DMS53 treated with DMSO at 0.1 percent for 48 hours (cell line): Measurements from ENCODE around the gene DTNBP1.

ENCODE experiments used
- DNase-seq: peaks from one replicate; lab custom pipeline; 2025; ENCODE audit not compliant: unreplicated experiment; lab: John Stamatoyannopoulos, UW

Gene DTNBP1

GRCh38 chr6:15487262-15487661 is 175.6 kb downstream of the DTNBP1 start:
- DNase-seq = no peak

- no peak for DNase-seq
Measured at GRCh38 chr6:15485936-15486335, 176.9 kb downstream of the DTNBP1 start.

- DNase-seq = no peak
Measured at GRCh38 chr6:15484821-15485220, 178.0 kb downstream of the DTNBP1 start.

GRCh38 chr6:15484140-15484539 is 178.7 kb downstream of the DTNBP1 start:
- DNase-seq = no peak

- DNase-seq = no peak
Measured at GRCh38 chr6:15483060-15483459, 179.8 kb downstream of the DTNBP1 start.

GRCh38 chr6:15481390-15482291 is 181.2 kb downstream of the DTNBP1 start:
- DNase-seq = no peak

- DNase-seq = no peak
Measured at GRCh38 chr6:15480525-15480924, 182.3 kb downstream of the DTNBP1 start.

- DNase-seq = no peak
Measured at GRCh38 chr6:15479761-15480160, 183.1 kb downstream of the DTNBP1 start.

GRCh38 chr6:15477746-15478145 is 185.1 kb downstream of the DTNBP1 start:
- DNase-seq = no peak

- DNase-seq = no peak
Measured at GRCh38 chr6:15476631-15477380, 186.0 kb downstream of the DTNBP1 start.

- DNase-seq = no peak
Measured at GRCh38 chr6:15475872-15476271, 187.0 kb downstream of the DTNBP1 start.

- DNase-seq = no peak
Measured at GRCh38 chr6:15475261-15475660, 187.6 kb downstream of the DTNBP1 start.

- no peak for DNase-seq
Measured at GRCh38 chr6:15474196-15474595, 188.6 kb downstream of the DTNBP1 start.

- no peak for DNase-seq
Measured at GRCh38 chr6:15473741-15474161, 189.1 kb downstream of the DTNBP1 start.

GRCh38 chr6:15473174-15473573 is 189.7 kb downstream of the DTNBP1 start:
- no peak for DNase-seq
